ENCODE data around the gene CENPI.

DNA sequence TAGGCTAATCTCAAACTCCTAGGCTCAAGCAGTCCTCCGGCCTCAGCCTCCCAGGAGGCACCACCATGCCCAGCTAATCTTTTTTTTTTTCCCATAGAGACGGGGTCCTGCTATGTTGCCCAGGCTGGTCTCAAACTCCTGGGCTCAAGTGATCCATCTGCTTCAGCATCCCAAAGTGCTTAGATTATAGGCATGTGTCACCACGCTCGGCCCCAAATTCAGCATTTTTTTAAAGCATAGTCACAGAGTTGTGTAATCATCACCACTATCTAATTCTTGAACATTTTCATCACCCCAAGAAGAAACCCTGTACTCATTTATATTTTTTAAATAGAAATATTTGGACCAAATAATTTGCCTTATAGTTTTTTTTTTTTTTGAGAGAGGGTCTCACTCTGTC, 10.3 kb downstream of the CENPI start:
- TF ChIP-seq CBX5 (IDR thresholded peaks at IDR 0.05; ENCODE audit: low read depth) (no peak), CTCF (IDR thresholded peaks at IDR 0.05 in 2 of 3, conservative IDR thresholded peaks at IDR 0.05 in 1 of 3; ENCODE audit: control insufficient read depth in 2 of 3, extremely low read depth in 1 of 3, insufficient read depth in 1 of 3, low read depth in 3 of 3, low read length in 3 of 3) (no peak), NFIC (IDR thresholded peaks at IDR 0.05; ENCODE audit: low read depth, low read length) (no peak), RAD21 (IDR thresholded peaks at IDR 0.05; ENCODE audit: insufficient read depth, low read depth, low read length) (no peak), CHD4 (IDR thresholded peaks at IDR 0.05) (no peak), RELA (IDR thresholded peaks at IDR 0.05; ENCODE audit: borderline replicate concordance, partially characterized antibody) (no peak)

All from GM12878 (cell line).